Measurements from ENCODE around the gene NREP.

The NREP gene

DNA sequence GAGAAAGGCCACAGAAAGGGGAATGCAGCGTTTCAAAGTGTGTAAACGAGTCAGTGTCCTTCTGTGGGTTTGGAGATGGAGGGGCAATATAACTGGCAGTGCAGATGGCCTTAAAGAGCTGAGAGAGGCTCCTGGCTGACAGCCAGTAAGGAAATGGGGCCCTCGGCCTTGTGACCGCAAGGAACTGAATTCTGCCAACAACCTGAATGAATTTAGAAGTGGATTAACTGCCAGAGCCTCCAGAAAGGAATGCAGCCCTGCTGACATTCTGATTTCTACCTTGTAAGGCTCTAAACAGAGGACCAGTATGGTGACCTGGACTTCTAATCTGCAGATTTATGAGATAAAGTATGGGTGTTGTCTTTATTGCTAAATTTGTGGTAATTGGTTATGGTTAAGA, 17.5 kb upstream of the NREP start:
- no peak for TF ChIP-seq Cebpa-rat (IDR thresholded peaks at IDR 0.05)
- Histone ChIP-seq H3K9me3 (replicated peaks in 1 of 11) (peaks cover under 1 to 5% (median 3%) of the 10 kb centered on the region in 11 experiments; a peak in 15 of 22 replicates), H3K9ac (peak overlapping the region in 7 of 11 experiments; percentile 16 to 48 (median 33); a peak in 6 of 22 replicates), H3K4me3 (peak overlapping the region in 2 of 10 experiments; percentile 17; a peak in 2 of 20 replicates), H3K27me3 (peaks cover 0 to 45% (median 0%) of the 10 kb centered on the region in 11 experiments; a peak in 4 of 22 replicates), H3K27ac (peak overlapping the region in 7 of 11 experiments; percentile 7 to 58 (median 30); a peak in 10 of 22 replicates), H3K4me1 (peaks cover 33 to 61% (median 51%) of the 10 kb centered on the region in 10 experiments), H4K20me1 (no peaks in the 10 kb centered on the region), H3K36me3 (no peaks in the 10 kb centered on the region), H3K4me2 (peak overlapping the region; percentile 63 to 78 (median 71))

DNA sequence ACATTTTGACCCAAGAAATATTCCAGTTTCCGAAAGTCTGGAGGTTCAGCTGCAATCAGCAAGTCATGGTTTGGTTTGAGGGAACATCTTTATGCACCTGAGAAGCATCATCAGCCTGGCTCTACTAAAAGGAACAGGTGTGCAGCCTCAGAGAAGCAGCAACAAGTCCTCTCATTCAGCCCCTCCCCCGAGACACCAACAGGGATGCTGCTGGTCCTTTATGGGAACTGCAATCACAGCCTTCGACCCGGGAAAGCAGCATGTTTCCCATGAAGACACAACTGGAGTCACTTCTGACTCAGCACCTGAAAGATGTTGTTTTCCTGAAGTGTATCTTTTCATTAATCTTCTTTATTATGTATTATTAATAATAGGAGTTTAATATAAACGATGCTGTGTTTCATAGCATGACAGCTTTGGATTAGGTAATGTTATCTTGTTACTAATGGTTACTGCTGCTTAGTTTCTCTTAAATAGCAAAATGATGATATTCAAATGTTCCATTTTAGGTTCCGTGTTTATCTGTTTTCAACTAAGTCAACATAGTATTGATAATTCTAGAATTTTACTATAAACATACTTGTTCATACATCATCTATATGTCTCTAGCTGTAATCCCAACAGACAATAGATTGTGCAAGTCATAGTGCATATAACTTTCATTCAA, 15.6 kb upstream of the NREP start:
- no peaks in the 10 kb centered on the region for H3K36me3 ChIP-seq
- no peak overlapping the region for H3K27ac ChIP-seq
- H4K20me1 ChIP-seq = no peaks in the 10 kb centered on the region
- no peak for TF ChIP-seq Cebpa-rat (IDR thresholded peaks at IDR 0.05)
- H3K4me2 ChIP-seq = peak overlapping the region in 4 of 11 experiments; percentile 64 to 78 (median 74); a peak in 8 of 22 replicates
- no peak overlapping the region for H3K4me3 ChIP-seq
- H3K4me1 ChIP-seq = peaks cover 33 to 53% (median 45%) of the 10 kb centered on the region in 10 experiments
- H3K27me3 ChIP-seq = peaks cover 0 to 28% (median 0%) of the 10 kb centered on the region in 11 experiments; a peak in 4 of 22 replicates
- H3K9ac ChIP-seq = no peak overlapping the region
- peaks cover 5 to 15% (median 9%) of the 10 kb centered on the region in 11 experiments; a peak in 15 of 22 replicates for H3K9me3 ChIP-seq (replicated peaks in 1 of 11)

DNA sequence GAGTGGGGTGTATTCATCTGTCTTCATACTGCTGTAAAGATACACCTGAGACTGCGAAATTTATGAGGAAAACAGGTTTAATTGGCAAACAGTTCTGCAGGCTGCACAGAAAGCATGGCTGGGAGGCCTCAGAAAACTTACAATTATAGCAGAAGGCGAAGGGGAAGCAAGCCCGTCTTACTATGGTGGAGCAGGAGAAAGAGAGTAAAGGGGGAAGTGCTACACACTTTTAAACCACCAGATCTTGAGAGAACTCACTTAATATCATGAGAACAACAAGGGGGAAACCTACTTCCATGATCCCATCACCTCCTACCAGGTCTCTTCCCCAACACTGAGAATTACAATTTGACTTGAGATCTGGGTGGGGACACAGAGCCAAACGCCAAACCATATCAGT, 12.5 kb upstream of the NREP start:
- peaks cover 10 to 25% (median 21%) of the 10 kb centered on the region in 10 experiments for H3K4me1 ChIP-seq
- H3K9ac ChIP-seq = no peak overlapping the region
- peaks cover 0 to 17% (median 0%) of the 10 kb centered on the region in 11 experiments; a peak in 4 of 22 replicates for H3K27me3 ChIP-seq
- no peaks in the 10 kb centered on the region for H3K36me3 ChIP-seq
- H3K27ac ChIP-seq = no peak overlapping the region
- TF ChIP-seq Cebpa-rat (IDR thresholded peaks at IDR 0.05) = no peak
- no peak overlapping the region for H3K4me3 ChIP-seq
- peaks cover 5 to 19% (median 10%) of the 10 kb centered on the region in 11 experiments; a peak in 15 of 22 replicates for H3K9me3 ChIP-seq (replicated peaks in 1 of 11)
- H3K4me2 ChIP-seq = no peak overlapping the region
- no peaks in the 10 kb centered on the region for H4K20me1 ChIP-seq

DNA sequence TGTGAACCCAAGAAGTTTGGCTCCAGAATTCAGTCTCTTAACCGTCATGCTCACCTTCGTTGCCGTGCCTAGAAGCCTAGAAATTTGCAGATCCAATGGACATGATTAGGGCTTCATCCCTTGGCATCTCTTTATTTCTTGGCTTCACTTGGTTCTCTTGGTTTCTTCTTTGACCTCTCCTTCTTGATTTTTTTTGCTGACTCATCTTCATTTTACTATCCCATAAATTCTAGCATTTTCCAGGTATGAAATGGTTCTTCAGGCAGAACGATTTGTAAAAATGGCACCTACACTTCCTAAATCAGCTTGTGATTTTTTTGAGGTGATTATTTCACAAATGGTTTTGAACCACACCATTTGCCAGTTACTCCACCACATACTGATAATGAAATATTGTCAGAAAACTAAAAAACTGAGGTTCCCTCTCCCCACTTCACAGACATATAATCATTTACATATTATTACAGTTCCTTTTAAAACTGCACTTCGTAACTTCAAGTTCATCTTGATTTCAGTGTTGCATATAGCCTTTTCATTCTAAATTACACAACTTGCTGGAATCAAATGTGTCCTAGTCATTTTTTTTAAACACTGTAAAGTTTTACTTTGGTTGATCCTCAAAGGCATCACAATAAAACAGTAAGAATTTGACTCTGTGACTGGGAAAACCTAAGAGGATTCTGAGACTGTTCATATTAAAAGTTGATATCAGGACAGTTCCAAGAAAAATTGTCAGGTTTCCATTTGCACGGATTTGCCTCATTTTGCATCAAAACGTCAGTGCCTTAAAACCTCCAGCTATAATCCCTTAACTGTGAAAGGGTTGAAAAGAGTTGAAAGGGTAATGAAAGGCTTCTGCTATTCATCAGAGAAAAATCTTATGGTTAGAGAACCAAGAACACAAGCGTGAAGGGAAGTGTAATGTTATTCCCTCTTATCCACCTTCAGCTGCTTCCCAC, 8.9 kb upstream of the NREP start:
- no peaks in the 10 kb centered on the region for H3K36me3 ChIP-seq
- H3K27me3 ChIP-seq = no peaks in the 10 kb centered on the region
- no peak overlapping the region for H3K27ac ChIP-seq
- no peaks in the 10 kb centered on the region for H4K20me1 ChIP-seq
- H3K9me3 ChIP-seq (replicated peaks in 1 of 11) = peaks cover 5 to 20% (median 13%) of the 10 kb centered on the region in 11 experiments; a peak in 16 of 22 replicates
- H3K4me2 ChIP-seq = no peak overlapping the region
- no peak overlapping the region for H3K9ac ChIP-seq
- H3K4me3 ChIP-seq = no peak overlapping the region
- no peak for TF ChIP-seq Cebpa-rat (IDR thresholded peaks at IDR 0.05)
- H3K4me1 ChIP-seq = peaks cover 0 to 5% (median 0%) of the 10 kb centered on the region in 10 experiments; a peak in 2 of 20 replicates

DNA sequence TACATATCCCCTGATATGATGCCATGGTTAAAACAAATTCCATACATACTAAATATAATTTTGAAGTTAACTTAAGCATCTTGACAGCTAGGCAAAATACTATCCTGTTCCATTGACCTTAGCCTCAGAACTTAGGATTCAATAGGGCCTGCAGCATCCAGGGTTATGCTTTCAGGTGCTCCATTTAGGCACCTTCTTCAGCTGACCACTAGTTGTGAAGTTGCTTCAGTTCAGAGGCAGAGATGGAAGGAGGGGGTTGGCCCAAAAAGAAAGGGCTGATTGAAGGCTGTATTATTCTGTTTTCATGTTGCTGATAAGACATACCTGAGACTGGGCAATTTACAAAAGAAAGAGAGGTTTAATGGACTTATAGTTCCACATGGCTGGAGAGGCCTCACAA, 7.0 kb upstream of the NREP start:
- no peak overlapping the region for H3K4me2 ChIP-seq
- H3K4me3 ChIP-seq = no peak overlapping the region
- H3K9me3 ChIP-seq (replicated peaks in 1 of 11) = peaks cover 0 to 10% (median 5%) of the 10 kb centered on the region in 11 experiments; a peak in 9 of 22 replicates
- no peaks in the 10 kb centered on the region for H3K27me3 ChIP-seq
- no peaks in the 10 kb centered on the region for H4K20me1 ChIP-seq
- peaks cover 0 to 9% (median 5%) of the 10 kb centered on the region in 10 experiments; a peak in 17 of 20 replicates for H3K4me1 ChIP-seq
- no peak overlapping the region for H3K9ac ChIP-seq
- no peaks in the 10 kb centered on the region for H3K36me3 ChIP-seq
- H3K27ac ChIP-seq = no peak overlapping the region
- no peak for TF ChIP-seq Cebpa-rat (IDR thresholded peaks at IDR 0.05)

DNA sequence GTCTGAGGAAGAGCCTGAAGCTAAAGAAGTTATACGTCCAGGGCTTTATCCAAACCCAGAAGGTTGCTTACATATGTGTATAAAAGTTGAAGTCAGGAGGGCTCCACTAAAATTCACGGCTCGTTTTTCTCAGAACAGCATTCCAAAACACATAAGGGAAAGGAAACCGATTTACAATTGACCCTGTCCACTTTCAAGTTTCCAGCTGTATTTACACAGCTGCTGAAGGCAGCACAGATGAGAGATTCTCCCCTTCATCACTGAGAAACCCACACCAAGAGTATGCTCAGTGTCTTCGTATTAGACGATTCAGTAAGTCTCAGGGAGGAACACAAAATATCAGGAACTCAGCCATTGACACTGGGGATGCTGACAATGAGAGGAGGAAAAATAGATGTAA, 5.9 kb upstream of the NREP start:
- Histone ChIP-seq H3K4me3 (no peak overlapping the region), H3K36me3 (no peaks in the 10 kb centered on the region), H3K9me3 (replicated peaks in 1 of 11) (peaks cover 0 to 9% (median 4%) of the 10 kb centered on the region in 11 experiments; a peak in 4 of 22 replicates), H3K27me3 (no peaks in the 10 kb centered on the region), H3K27ac (no peak overlapping the region), H3K9ac (no peak overlapping the region), H4K20me1 (no peaks in the 10 kb centered on the region), H3K4me1 (peaks cover 5 to 16% (median 13%) of the 10 kb centered on the region in 10 experiments; a peak in 17 of 20 replicates), H3K4me2 (no peak overlapping the region)
- no peak for TF ChIP-seq Cebpa-rat (IDR thresholded peaks at IDR 0.05)

DNA sequence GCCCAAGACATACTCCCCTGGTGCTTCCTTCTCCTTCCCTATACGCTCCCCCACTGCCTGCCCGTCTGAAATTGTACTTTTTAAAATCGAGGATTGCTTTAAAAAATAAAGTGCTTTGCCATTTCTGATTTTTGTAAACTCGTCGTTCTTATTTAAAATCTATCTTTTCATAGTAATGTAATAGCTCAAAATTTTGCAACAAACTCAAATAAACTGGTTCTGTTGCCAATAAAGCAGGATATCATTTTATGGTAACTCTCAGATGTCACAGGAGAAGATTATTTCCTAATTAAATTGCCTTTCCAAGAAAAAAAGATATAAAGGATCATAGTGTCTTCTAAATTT, 1.3 kb upstream of the NREP start:
- H3K27ac ChIP-seq = peak overlapping the region; percentile 81 to 99 (median 97); a peak in 21 of 22 replicates
- TF ChIP-seq Cebpa-rat (IDR thresholded peaks at IDR 0.05) = no peak
- H4K20me1 ChIP-seq = no peaks in the 10 kb centered on the region
- H3K9me3 ChIP-seq (replicated peaks in 1 of 11) = no peaks in the 10 kb centered on the region; a peak in 2 of 22 replicates
- H3K4me2 ChIP-seq = peak overlapping the region; percentile 60 to 95 (median 71)
- H3K27me3 ChIP-seq = no peaks in the 10 kb centered on the region
- H3K4me3 ChIP-seq = peak overlapping the region; percentile 65 to 86 (median 80)
- peaks cover 26 to 46% (median 35%) of the 10 kb centered on the region in 10 experiments for H3K4me1 ChIP-seq
- H3K9ac ChIP-seq = peak overlapping the region; percentile 89 to 99 (median 97)
- peaks cover 0 to 12% (median 0%) of the 10 kb centered on the region in 11 experiments; a peak in 4 of 22 replicates for H3K36me3 ChIP-seq

DNA sequence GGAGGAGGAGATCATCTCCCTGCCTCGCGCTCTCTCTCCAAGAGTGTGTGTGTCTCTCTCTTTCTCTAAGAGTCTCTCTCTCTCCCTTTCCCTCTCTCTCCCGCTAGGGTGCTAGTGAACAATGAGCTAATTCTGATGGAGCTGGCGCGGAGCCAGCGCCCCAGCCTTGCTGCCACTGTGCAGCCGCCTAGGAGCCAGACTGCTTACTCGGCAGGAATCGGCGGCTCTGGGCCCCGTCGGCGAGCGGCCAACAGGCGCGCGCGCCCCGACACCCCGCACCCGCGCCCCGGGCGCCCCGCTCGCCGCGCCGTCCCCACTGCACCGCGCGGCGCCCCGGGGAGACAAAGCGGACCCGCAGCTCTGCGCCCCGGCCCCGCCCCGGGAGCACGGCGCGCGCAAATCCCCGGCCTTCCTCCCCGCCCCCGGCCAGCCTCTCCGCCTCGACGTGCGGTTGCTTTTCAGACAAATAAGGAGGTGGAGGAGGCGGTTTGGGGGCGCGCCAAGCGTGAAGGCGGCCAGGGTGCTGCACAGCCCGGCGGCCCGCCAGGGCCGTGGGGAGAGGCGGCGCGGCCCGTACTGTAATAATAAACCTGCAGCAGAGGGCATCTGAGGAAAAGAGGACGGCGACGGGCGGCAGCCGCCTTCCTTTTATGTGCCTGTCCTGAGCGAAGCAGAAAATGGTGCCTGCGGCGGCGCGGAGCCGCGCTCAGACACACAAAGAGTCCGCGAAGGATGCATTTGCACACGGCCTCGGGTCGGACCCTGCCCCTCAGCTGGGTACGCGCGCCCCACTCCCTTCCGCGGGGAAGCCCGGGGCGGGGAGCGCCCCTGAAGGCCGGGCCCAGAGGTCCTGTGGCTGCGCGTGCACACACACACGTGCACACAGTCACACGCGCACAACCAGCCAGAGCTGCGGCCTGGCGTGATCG, 625 bp upstream of the NREP start:
- Histone ChIP-seq H3K9ac (peak overlapping the region; percentile 89 to 99 (median 97)), H3K4me1 (peaks cover 26 to 46% (median 36%) of the 10 kb centered on the region in 10 experiments), H4K20me1 (no peaks in the 10 kb centered on the region), H3K4me3 (peak overlapping the region; percentile 65 to 86 (median 80)), H3K27me3 (no peaks in the 10 kb centered on the region), H3K27ac (peak overlapping the region; percentile 81 to 99 (median 97)), H3K36me3 (peaks cover 0 to 17% (median 2%) of the 10 kb centered on the region in 11 experiments; a peak in 12 of 22 replicates), H3K9me3 (replicated peaks in 1 of 11) (peaks cover 0 to 1% (median 0%) of the 10 kb centered on the region in 11 experiments; a peak in 5 of 22 replicates), H3K4me2 (peak overlapping the region; percentile 60 to 95 (median 71))
- TF ChIP-seq Cebpa-rat (IDR thresholded peaks at IDR 0.05) = no peak
